HG02973 (cell line): ENCODE results near the gene ACE.

ENCODE experiments used
- ATAC-seq: cut with Tn5 transposase; IDR thresholded peaks from one replicate; pipeline ENCODE4 v1.9.1; 2021; ENCODE audit warnings: moderate library complexity; ENCODE audit not compliant: unreplicated experiment

ACE gene

GRCh38 chr17:63534816-63535455, 58.1 kb downstream of the ACE start:
- ATAC-seq, result no peak

GRCh38 chr17:63535640-63536039, 58.8 kb downstream of the ACE start:
- no peak for ATAC-seq

GRCh38 chr17:63537001-63537400, 60.1 kb downstream of the ACE start:
- ATAC-seq, result no peak

- no peak for ATAC-seq
Measured at GRCh38 chr17:63537991-63538692, 61.3 kb downstream of the ACE start.

GRCh38 chr17:63538693-63539595, 62.1 kb downstream of the ACE start:
- no peak for ATAC-seq

- ATAC-seq, result no peak
Measured at GRCh38 chr17:63540590-63540989, 63.7 kb downstream of the ACE start.

GRCh38 chr17:63542218-63542545, 65.3 kb downstream of the ACE start:
- ATAC-seq, result no peak

- no peak for ATAC-seq
Measured at GRCh38 chr17:63542942-63543821, 66.3 kb downstream of the ACE start.

- ATAC-seq, result no peak
Measured at GRCh38 chr17:63543822-63544420, 67.1 kb downstream of the ACE start.

- no peak for ATAC-seq
Measured at GRCh38 chr17:63544467-63545301, 67.8 kb downstream of the ACE start.

GRCh38 chr17:63546308-63547082, 69.6 kb downstream of the ACE start:
- ATAC-seq, result no peak

- ATAC-seq, result no peak
Measured at GRCh38 chr17:63547083-63547523, 70.2 kb downstream of the ACE start.
